Body of pancreas (tissue), 4 donors: Measurements from ENCODE around the gene YPEL5.

ENCODE experiments used
- CTCF ChIP-seq, 7 experiments: fragments of 450-650 bp in 4 of 7; fragments of 200-600 bp in 3 of 7; sonication (generic) in 3 of 7; IDR thresholded peaks; one replicate each; pipeline ENCODE4 v1.5.1; 2016 to 2019; ENCODE audit warnings: antibody characterized with exemption in 7 of 7
- POLR2A ChIP-seq, 3 donors: fragments of 450-650 bp; IDR thresholded peaks; one replicate each; pipeline ENCODE4 v1.6.1; 2016; ENCODE audit warnings: antibody characterized with exemption in 3 of 3, mild to moderate bottlenecking in 2 of 3

- TF ChIP-seq CTCF (IDR thresholded peaks at IDR 0.05) (no peak), POLR2A (IDR thresholded peaks at IDR 0.05) (no peak)
These were observed 40.3 kb upstream of the YPEL5 start for GRCh38 chr2:30106543-30106942.
